ENCODE results near the gene GADL1.

GADL1 gene

GRCh38 chr3:30702828-30703397 lies 191.5 kb downstream of the GADL1 start:
- H3K4me3 ChIP-seq (ENCODE audit: low read depth, low read length) = no peak overlapping the region
- no peak for DNase-seq (ENCODE audit: low read depth)
- TF ChIP-seq, protein P1, sequence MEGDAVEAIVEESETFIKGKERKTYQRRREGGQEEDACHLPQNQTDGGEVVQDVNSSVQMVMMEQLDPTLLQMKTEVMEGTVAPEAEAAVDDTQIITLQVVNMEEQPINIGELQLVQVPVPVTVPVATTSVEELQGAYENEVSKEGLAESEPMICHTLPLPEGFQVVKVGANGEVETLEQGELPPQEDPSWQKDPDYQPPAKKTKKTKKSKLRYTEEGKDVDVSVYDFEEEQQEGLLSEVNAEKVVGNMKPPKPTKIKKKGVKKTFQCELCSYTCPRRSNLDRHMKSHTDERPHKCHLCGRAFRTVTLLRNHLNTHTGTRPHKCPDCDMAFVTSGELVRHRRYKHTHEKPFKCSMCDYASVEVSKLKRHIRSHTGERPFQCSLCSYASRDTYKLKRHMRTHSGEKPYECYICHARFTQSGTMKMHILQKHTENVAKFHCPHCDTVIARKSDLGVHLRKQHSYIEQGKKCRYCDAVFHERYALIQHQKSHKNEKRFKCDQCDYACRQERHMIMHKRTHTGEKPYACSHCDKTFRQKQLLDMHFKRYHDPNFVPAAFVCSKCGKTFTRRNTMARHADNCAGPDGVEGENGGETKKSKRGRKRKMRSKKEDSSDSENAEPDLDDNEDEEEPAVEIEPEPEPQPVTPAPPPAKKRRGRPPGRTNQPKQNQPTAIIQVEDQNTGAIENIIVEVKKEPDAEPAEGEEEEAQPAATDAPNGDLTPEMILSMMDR (IDR thresholded peaks at IDR 0.05; ENCODE audit: insufficient read depth, low read depth, low read length, missing control alignments) = no peak

GRCh38 chr3:30702038-30702827 lies 192.2 kb downstream of the GADL1 start:
- H3K4me3 ChIP-seq (ENCODE audit: low read depth, low read length) = no peak overlapping the region
- no peak for DNase-seq (ENCODE audit: low read depth)
- TF ChIP-seq, protein P1 (IDR thresholded peaks at IDR 0.05; ENCODE audit: insufficient read depth, low read depth, low read length, missing control alignments) = no peak

DNA sequence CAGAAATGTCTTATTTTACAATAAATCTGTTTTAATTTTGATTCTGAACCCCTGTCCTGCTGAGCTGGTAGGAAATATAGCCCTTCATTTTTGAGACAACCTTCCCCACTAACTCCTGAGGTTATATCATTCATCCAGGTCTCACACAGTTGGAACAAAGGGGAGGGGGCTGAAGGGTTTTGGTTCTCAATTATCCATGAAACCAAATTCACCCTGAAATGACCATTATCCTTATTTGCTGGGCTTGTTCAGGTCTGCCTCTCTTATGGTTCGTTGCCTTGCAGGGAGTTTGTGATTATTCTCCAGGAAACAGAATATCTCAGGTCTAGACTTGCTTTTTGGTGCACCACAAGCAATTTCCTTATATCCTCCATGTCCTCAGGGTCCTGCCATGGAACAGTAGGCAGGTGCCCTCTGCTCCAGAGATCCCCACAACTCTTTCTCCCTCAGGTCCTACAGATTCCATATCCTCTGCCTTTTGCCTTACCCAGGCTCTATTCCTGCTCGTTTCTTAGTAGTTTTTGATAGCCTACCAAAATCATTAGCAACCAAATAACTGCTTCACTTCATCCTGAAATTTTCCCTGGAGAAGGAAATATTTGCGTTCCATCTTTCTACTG lies 193.6 kb downstream of the GADL1 start:
- TF ChIP-seq, protein P1 (IDR thresholded peaks at IDR 0.05; ENCODE audit: insufficient read depth, low read depth, low read length, missing control alignments) = no peak
- no peak for DNase-seq (ENCODE audit: low read depth)
- H3K4me3 ChIP-seq (ENCODE audit: low read depth, low read length) = no peak overlapping the region

GRCh38 chr3:30699927-30700326 lies 194.5 kb downstream of the GADL1 start:
- H3K4me3 ChIP-seq (ENCODE audit: low read depth, low read length) = no peak overlapping the region
- no peak for DNase-seq (ENCODE audit: low read depth)
- TF ChIP-seq, protein P1 (IDR thresholded peaks at IDR 0.05; ENCODE audit: insufficient read depth, low read depth, low read length, missing control alignments) = no peak

DNA sequence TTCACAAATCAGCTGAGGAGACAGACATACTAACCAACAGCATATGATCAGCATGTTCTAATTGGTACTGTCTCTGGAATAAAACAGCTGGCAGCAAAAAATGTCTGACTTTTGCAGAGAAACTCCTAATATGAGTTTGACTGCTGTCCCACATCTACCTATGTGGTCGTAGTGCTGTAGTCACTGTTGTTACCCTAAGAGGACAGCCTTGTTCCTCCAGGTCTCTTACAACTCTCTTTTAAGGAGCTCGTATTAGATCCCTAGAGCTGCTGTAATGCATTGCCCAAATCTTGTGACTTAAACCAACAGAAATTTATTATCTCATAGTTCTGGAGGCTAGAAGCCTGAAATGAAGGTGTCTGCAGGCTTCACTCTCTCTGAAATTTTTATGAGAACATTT lies 195.9 kb downstream of the GADL1 start:
- TF ChIP-seq, protein P1 (IDR thresholded peaks at IDR 0.05; ENCODE audit: insufficient read depth, low read depth, low read length, missing control alignments) = no peak
- H3K4me3 ChIP-seq (ENCODE audit: low read depth, low read length) = no peak overlapping the region
- no peak for DNase-seq (ENCODE audit: low read depth)

DNA sequence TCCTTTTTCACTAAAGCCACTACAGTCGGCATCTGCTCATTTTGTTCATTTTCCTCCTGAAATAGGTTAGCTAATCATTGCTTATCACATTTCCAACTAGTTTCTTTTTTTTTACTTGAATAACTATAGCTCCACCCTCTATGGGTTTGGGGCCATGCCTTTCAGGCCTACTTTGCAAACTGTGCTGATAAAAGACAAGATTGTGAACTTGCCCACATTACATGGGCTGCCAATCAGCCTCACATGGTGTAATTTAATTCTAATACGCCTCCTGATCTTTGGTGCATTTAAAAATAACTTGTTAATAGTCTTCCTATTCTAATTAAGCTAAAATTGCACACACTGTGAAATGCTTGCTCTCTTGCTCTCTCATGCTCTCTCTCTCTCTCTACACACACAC lies 197.6 kb downstream of the GADL1 start:
- TF ChIP-seq, protein P1 (IDR thresholded peaks at IDR 0.05; ENCODE audit: insufficient read depth, low read depth, low read length, missing control alignments) = no peak
- H3K4me3 ChIP-seq (ENCODE audit: low read depth, low read length) = no peak overlapping the region
- no peak for DNase-seq (ENCODE audit: low read depth)
